Measurements from ENCODE around the gene CD27.
"Not testable (repeated sequence)": the region's sequence is repeated elsewhere in the genome, so short reads cannot be mapped to it uniquely, and the experiment has no call there.

CD27 gene

DNA sequence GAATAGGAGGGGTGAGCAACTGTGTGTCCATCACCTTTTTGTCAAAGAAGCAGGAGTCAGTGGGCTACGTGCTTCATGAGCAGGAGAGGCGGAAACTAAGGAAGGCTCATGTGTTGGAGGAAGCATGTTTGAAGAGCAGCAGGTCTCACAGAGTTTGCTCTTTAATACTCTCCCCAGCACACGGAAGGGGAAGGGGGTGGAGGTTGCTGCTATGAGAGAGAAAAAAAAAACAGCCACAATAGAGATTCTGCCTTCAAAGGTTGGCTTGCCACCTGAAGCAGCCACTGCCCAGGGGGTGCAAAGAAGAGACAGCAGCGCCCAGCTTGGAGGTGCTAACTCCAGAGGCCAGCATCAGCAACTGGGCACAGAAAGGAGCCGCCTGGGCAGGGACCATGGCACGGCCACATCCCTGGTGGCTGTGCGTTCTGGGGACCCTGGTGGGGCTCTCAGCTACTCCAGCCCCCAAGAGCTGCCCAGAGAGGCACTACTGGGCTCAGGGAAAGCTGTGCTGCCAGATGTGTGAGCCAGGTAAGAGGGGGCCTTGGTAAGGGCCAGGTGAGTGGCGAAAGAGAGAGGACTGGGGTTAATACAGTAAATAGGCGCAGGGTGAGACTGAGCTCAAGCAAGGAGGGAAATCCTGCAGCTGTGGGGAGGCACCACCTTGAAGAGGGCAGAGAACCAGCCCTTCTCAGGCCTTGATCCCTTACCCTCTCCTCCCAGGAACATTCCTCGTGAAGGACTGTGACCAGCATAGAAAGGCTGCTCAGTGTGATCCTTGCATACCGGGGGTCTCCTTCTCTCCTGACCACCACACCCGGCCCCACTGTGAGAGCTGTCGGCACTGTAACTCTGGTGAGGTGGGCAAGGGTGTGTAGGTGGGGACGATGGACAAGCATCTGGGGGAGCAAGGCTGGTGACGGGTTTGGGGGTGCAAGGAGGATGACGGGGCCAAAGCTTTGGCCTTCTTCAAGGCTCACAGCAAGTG, at the start of gene CD27:
CD27 (plus strand) TSS at position 252 of the 985 bp plus-strand sequence; CDS start at position 393, 141 bp downstream.
- no peak for DNase-seq (ENCODE audit: low read depth in 2 of 2, low spot score in 1 of 2)

- no peak for DNase-seq (ENCODE audit: low read depth in 2 of 2, low spot score in 1 of 2)
These were observed 48.7 kb upstream of the CD27 start for GRCh38 chr12:6396031-6396430.

GRCh38 chr12:6399884-6400644, 44.7 kb upstream of the CD27 start:
- DNase-seq (ENCODE audit: low read depth in 2 of 2, low spot score in 1 of 2): no peak

- DNase-seq (ENCODE audit: low read depth in 2 of 2, low spot score in 1 of 2): no peak
These were observed 40.4 kb upstream of the CD27 start for GRCh38 chr12:6404390-6404789.

GRCh38 chr12:6405963-6406362, 38.8 kb upstream of the CD27 start:
- no peak for DNase-seq (ENCODE audit: low read depth in 2 of 2, low spot score in 1 of 2)

DNA sequence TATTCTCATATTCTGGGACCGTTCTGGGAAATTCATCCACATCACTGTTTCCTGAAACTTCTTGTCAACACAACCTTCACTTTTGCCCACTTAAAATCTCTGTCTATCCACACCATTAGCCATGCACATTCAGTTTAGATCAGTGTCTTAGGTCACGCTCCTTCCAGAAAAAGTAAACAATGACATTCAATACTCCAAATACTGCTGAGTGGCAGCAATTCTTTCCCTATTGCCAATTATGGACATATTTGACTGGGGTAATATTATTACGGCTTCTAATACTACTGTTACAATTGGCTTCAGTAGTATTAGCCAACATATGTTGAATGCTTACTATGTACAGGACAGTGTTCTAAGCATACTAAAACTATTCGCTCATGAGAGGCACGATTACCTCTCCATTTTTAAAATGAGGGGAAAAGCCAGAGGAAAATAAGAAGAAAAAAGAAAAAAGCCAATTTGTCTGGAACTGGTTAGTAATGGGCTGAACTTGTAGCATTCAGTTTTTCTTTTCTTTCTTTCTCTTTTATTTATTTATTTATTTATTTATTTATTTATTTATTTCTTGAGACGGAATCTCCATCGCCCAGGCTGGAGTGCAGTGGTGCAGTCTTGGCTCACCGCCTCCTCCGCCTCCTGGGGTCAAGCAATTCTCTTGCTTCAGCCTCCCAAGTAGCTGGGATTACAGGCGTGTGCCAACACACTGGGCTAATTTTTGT, 37.4 kb upstream of the CD27 start:
- no peak for DNase-seq (ENCODE audit: low read depth in 2 of 2, low spot score in 1 of 2)

- no peak for DNase-seq (ENCODE audit: low read depth in 2 of 2, low spot score in 1 of 2)
These were observed 28.2 kb upstream of the CD27 start for GRCh38 chr12:6416596-6416995.

- DNase-seq (ENCODE audit: low read depth in 2 of 2, low spot score in 1 of 2): no peak
These were observed 26.0 kb upstream of the CD27 start for GRCh38 chr12:6418796-6419195.

- no peak for DNase-seq (ENCODE audit: low read depth in 2 of 2, low spot score in 1 of 2)
These were observed 24.4 kb upstream of the CD27 start for GRCh38 chr12:6420364-6420763.

DNA sequence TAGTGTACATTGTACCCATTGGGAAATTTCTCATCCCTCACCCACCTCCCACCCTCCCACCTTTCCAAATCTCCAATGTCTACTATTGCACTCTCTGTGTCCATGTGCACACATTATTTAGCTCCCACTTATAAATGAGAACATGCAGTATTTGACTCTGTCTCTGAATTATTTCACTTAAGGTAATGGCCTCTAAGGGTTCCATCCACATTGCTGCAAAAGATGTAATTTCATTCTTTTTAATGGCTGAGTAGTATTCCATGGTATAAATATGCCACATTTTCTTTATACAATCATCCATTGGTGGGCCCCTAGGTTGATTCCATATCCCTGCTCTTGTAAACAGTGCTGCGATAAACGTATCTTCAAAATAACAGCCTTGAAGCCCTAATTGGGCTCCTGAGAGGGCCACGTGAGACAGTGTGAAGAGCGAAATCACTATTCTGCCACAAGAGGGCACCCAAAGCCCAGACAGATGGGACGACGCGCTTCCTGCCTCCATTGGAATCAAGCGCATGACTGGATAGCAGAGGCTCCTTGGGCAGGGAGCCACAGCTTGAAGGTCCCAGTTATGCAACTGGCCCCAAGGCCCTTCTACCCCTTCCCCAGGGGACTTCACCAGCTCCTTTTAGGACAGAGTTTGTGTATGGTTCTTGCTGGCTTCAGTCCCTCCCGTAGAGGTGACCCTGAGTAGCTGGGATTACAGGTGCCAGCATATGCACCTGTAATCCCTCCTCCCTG, 21.3 kb upstream of the CD27 start:
- DNase-seq (ENCODE audit: low read depth in 2 of 2, low spot score in 1 of 2): peak in 1 of 2 donors; percentile 54

DNA sequence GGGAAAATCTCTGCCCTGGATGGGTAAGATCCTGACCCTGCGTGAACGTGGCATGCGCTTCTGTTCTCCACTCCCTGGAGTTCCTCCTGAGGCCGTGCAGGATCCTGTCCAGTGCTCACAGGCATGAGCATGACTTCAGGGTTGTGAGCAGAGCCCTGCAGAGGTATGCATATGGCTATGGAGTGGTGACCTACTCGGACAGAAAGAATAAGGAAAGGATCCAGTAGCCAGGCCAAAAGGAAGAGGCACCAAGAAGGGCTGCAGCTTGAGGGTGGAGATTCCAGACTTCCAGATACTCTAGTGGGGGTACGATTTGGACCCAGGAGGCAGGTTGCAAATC, 20.8 kb upstream of the CD27 start:
- no peak for DNase-seq (ENCODE audit: low read depth in 2 of 2, low spot score in 1 of 2)

DNA sequence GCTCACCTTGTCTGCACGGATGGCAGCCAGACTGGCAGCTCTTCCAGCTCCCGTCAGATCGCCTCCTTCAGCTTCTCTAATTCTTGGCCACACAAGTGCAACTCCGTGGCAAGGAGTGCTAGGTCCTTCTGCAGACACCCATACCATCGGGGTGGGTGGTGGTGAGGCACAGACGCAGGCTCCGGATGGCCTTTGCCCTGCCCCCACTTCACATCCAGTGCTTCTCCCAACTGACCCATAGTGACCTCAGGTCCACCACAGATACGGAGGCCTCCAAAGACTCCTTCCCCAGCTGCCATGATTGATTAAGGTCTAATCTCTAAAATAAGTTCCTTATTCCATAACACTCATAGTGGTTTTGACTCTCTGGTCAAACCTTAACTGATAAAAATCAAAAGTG, 19.9 kb upstream of the CD27 start:
- DNase-seq (ENCODE audit: low read depth in 2 of 2, low spot score in 1 of 2): no peak

- DNase-seq (ENCODE audit: low read depth in 2 of 2, low spot score in 1 of 2): no peak
These were observed 18.9 kb upstream of the CD27 start for GRCh38 chr12:6425590-6426531.

- peak; percentile 59 to 69 for DNase-seq (ENCODE audit: low read depth in 2 of 2, low spot score in 1 of 2)
These were observed 17.7 kb upstream of the CD27 start for GRCh38 chr12:6426882-6427671.

DNA sequence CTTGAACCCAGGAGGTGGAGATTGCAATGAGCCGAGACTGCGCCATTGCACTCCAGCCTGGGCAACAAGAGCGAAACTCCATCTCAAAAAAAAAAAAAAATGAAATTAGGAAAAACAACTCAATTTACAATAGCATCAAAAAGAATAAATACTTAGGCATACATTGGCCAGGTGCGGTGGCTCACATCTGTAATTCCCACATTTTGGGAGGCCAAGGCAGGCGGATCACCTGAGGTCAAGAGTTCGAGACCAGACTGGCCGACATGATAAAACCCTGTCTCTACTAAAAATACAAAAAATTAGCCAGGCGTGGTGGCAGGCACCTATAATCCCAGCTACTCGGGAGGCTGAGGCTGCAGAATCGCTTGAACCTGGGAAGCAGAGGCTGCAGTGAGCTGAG, 17.0 kb upstream of the CD27 start:
- DNase-seq (ENCODE audit: low read depth in 2 of 2, low spot score in 1 of 2): not testable (repeated sequence)

GRCh38 chr12:6428326-6428725, 16.4 kb upstream of the CD27 start:
- no peak for DNase-seq (ENCODE audit: low read depth in 2 of 2, low spot score in 1 of 2)

- DNase-seq (ENCODE audit: low read depth in 2 of 2, low spot score in 1 of 2): no peak
These were observed 14.4 kb upstream of the CD27 start for GRCh38 chr12:6430124-6430989.

GRCh38 chr12:6432991-6433390, 11.8 kb upstream of the CD27 start:
- no peak for DNase-seq (ENCODE audit: low read depth in 2 of 2, low spot score in 1 of 2)

Data from stimulated activated CD8-positive, alpha-beta memory T cell treated with anti-CD3 and anti-CD28 coated beads, Interleukin-4, amount 100 ng/mL, for 1 hour (primary cell).